Activated naive CD8-positive, alpha-beta T cell treated with anti-CD3 and anti-CD28 coated beads, Interleukin-2, amount 50 U/mL, for 16 hours (primary cell): ENCODE results near the gene SLC9B1.

Experiments
- DNase-seq: peaks from one replicate; pipeline ENCODE4 v3.0.0-alpha.2; 2020; ENCODE audit warnings: low read depth, low spot score

Gene SLC9B1

GRCh38 chr4:103019308-103020124 is at the start of gene SLC9B1:
Gene SLC9B1, minus strand, starts transcription at chr4:103019705. Its CDS starts 27,994 bp downstream, at chr4:102991711.
- peak; percentile 88 for DNase-seq

GRCh38 chr4:103067841-103068547 is 48.5 kb upstream of the SLC9B1 start:
- DNase-seq, result no peak

- DNase-seq, result no peak
Observed at GRCh38 chr4:103060453-103061148, 41.1 kb upstream of the SLC9B1 start.

- DNase-seq, result no peak
Observed at GRCh38 chr4:103054030-103054429, 34.5 kb upstream of the SLC9B1 start.

- no peak for DNase-seq
Observed at GRCh38 chr4:103052779-103053178, 33.3 kb upstream of the SLC9B1 start.

GRCh38 chr4:103052145-103052544 is 32.6 kb upstream of the SLC9B1 start:
- DNase-seq, result no peak

- no peak for DNase-seq
Observed at GRCh38 chr4:103050736-103051436, 31.4 kb upstream of the SLC9B1 start.

- no peak for DNase-seq
Observed at GRCh38 chr4:103046416-103047290, 27.1 kb upstream of the SLC9B1 start.

GRCh38 chr4:103044183-103044582 is 24.7 kb upstream of the SLC9B1 start:
- no peak for DNase-seq

- no peak for DNase-seq
Observed at GRCh38 chr4:103036169-103036568, 16.7 kb upstream of the SLC9B1 start.

GRCh38 chr4:103032574-103032973 is 13.1 kb upstream of the SLC9B1 start:
- no peak for DNase-seq

- DNase-seq, result no peak
Observed at GRCh38 chr4:103030791-103031190, 11.3 kb upstream of the SLC9B1 start.

- DNase-seq, result no peak
Observed at GRCh38 chr4:103029300-103029699, 9.8 kb upstream of the SLC9B1 start.

GRCh38 chr4:103026868-103027267 is 7.4 kb upstream of the SLC9B1 start:
- no peak for DNase-seq

GRCh38 chr4:103024996-103025395 is 5.5 kb upstream of the SLC9B1 start:
- DNase-seq, result no peak

GRCh38 chr4:103021120-103021519 is 1.6 kb upstream of the SLC9B1 start:
- DNase-seq, result no peak

GRCh38 chr4:103018391-103019307 is 856 bp downstream of the SLC9B1 start:
- DNase-seq, result no peak

- no peak for DNase-seq
Observed at GRCh38 chr4:103012551-103012950, 7.0 kb downstream of the SLC9B1 start.

GRCh38 chr4:103012060-103012459 is 7.4 kb downstream of the SLC9B1 start:
- no peak for DNase-seq
